ENCODE results near the gene C11orf91. TPM values are rescaled to one million over a fixed set of nuclear protein-coding genes. Genes with fewer than 3 reads are reported as not detected.
"Not testable (repeated sequence)": the region's sequence is repeated elsewhere in the genome, so short reads cannot be mapped to it uniquely, and the experiment has no call there.

The C11orf91 gene
- polyA plus RNA-seq, 3 donors: not detected

DNA sequence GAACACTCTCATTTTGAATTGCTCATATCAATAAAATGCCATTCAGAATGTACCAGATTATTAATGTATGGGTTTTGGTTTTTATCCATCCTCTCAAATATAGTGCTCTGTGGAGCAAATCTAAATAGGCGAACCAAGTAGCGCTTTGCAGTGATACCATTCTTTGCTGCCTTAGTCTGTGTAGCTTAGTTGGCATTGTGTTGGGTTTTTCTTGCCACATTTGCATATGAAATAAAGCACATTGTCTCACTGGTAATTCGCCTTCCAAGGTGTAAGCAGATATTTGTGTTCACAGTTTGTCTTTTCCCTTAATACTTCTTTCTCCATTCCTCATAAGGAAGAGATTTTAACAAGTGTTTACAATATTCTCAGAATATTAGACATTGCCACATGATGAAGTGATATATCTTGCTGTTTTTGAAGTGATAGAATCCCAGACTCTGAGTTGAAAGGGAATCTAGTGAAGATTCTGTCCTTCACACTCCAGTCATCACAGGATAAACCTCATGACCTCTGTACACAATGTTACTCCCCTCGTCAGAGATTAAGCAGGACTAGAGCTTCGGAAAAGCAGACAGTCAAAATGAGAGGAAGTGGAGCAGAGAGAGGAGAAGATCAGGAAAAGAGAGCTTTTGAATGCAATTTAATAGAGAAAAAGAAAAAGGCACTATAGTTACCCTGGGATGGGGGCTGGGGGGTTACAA, 16.5 kb downstream of the C11orf91 start:
- DNase-seq (ENCODE audit: extremely low read depth in 1 of 11, low read depth in 9 of 11, low spot score in 4 of 11): no peak

DNA sequence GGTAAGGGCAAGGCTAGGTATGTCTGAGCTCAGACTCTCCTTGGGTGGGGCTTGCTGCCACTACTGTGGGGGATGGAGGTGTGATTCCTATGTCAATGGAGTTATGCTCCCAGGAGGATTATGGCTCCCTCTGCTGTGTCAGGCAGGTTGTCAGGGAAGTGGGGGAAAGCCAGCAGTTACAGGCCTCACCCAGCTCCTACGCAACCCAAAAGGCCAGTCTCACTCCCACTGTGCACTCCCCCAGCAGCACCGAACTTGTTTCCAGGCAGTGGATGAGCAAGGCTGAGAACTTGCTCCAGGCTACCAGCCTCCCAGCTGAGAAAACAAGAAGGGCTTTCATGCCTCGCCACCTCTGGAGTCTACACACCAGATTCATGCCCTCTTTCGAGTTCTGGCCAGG, 18.2 kb downstream of the C11orf91 start:
- DNase-seq (ENCODE audit: extremely low read depth in 1 of 11, low read depth in 9 of 11, low spot score in 4 of 11): no peak

DNA sequence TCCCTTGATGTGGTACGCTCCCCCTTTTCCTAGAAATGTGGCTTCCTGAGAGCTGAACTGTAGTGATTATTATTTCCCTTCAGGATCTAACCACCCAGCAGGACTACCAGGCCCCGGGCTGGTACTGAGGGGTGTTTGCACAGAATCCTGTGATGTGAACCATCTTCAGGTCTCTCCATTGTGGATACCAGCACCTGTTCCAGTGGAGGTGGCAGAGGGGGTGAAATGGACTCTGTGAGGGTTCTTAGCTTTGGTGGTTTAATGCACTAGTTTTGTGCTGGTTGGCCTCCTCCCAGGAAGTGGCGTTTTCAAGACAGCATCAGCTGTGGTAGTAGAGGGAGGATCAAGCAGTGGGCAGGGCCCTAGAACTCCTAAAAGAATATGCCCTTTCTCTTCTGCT, 18.6 kb downstream of the C11orf91 start:
- no peak for DNase-seq (ENCODE audit: extremely low read depth in 1 of 11, low read depth in 9 of 11, low spot score in 4 of 11)

DNA sequence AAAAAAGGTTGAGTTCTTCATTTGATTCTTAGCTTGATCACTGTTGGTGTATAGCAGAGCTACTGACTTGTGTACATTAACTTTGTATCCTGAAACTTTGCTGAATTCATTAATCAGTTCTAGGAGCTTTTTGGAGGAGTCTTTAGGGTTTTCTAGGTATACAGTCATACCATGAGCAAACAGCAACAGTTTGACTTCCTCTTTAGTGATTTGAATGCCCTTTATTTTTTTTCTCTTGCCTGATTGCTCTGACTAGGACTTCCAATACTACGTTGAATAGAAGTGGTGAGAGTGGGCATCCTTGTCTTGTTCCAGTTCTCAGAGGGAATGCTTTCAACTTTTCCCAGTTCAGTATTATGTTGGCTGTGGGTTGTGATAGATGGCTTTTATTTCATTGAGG, 22.0 kb downstream of the C11orf91 start:
- not testable (repeated sequence) for DNase-seq (ENCODE audit: extremely low read depth in 1 of 11, low read depth in 9 of 11, low spot score in 4 of 11)

DNA sequence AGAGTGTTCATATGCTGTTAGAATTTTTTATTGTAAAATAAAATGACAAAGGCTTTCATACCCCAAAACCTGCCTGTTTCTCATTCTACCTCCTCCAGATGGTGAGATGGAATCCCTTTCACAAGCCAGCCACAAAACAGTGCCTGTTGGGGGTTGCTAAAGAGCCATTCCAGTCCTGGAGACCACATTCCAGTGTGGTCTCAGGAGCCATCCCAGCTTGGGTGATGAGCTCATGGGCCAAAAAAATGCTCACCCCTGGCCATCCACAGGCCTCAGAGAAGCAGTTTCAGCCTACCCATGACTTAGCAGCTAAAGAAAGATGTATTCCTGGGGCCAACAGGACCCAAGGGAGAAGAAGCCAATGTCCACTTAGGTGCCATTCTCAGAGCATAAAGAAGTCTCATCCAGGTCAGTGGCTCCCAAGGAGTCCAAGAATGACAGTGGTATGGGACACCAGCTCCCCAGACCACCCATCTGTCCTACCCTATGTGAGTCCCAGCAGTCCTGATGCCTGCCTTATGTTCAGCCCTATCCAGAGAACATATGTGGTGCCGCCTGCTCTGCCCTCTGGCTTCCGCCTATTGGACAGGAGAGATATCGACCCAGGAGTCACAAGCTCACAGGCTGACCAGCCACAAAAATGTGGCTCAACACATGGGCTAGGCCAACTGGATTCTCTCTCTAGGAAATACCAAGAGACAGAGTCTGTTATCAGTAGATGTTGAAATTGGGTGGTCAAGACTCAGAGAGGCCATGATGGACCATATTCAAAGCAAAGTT, 26.4 kb downstream of the C11orf91 start:
- no peak for DNase-seq (ENCODE audit: extremely low read depth in 1 of 11, low read depth in 9 of 11, low spot score in 4 of 11)

DNA sequence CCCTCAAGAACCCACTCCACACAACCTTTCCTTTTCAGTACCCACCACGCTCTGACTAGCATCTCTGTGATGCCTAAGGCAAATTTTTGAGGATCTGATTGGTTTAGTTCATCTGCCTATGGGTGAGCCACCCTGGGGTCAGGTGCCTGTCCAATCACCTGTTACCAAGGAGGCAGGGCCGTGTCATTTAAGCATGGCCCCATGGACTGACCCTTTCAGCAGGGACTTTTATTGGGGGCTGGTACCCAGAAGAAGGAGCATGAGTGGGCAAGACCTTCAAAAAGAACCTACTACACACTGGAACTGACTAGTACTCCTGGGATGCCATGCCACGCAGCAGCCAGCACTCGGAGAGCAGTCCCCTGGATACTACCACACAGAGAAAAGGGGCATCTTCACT, 28.4 kb downstream of the C11orf91 start:
- DNase-seq (ENCODE audit: extremely low read depth in 1 of 11, low read depth in 9 of 11, low spot score in 4 of 11): no peak

DNA sequence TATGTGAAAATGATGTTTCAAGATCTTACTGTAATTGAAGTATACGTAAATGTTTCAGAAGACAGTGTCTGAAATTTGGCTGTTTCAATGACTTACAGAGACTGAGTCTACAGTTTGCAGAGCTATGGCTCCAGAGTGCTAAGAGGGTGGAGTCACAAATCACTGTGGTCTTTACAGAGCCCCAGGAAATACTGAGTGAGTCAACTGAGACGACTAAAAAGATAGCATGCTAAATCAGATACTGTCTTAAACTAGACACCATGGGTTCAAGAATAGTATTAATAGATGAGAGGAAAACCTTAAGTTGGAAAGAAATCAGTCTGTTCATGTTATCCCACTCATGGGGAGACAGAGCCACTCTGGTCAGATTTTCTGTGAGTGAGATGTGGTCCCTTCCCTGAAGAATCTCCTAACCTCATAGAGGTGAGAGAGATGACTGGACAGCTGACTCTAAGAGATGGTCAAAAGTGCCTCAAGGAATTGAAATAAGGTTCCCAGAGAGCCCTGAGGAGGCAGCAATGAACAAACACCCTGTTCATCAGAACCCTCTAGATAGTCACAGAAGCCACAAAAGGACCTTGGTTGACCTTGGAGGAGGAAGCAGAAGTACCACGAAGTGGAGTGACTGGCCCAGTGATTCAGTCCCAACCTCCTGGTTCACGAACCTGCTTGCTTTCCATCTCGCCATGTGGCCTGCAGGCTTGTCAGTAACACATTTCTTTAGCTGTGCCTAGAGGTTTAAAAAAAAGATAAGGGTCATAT, 30.2 kb downstream of the C11orf91 start:
- no peak for DNase-seq (ENCODE audit: extremely low read depth in 1 of 11, low read depth in 9 of 11, low spot score in 4 of 11)

DNA sequence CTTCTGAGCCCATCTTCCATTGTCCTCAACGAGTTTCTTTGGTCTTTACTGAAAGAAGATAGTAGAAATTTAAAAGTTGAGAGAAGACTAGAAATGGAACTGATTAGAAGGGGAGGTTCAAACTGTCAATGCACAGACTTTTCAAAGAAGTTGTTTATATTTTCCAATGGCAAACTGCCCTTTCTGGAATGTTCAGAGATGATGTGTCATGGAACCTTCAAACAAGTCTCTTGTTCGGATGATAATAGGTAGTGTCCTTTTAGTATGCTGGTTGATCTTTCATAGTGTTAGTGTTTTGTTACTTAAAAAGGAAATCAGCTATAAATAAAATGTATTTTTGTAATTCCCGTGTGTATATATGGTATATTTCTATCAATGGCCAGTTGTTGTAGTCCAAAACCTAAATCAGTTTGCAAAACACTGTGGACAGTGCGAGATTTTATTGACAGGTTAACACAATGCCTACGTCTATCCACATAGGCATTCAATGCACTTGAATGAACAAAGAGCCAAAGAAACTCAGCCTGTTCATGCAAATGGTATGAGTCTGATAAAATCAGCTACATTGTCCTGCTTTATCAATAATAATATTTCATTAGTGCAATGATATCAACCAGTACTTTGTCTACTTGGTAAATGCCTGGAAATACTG, 30.9 kb downstream of the C11orf91 start:
- no peak for DNase-seq (ENCODE audit: extremely low read depth in 1 of 11, low read depth in 9 of 11, low spot score in 4 of 11)

DNA sequence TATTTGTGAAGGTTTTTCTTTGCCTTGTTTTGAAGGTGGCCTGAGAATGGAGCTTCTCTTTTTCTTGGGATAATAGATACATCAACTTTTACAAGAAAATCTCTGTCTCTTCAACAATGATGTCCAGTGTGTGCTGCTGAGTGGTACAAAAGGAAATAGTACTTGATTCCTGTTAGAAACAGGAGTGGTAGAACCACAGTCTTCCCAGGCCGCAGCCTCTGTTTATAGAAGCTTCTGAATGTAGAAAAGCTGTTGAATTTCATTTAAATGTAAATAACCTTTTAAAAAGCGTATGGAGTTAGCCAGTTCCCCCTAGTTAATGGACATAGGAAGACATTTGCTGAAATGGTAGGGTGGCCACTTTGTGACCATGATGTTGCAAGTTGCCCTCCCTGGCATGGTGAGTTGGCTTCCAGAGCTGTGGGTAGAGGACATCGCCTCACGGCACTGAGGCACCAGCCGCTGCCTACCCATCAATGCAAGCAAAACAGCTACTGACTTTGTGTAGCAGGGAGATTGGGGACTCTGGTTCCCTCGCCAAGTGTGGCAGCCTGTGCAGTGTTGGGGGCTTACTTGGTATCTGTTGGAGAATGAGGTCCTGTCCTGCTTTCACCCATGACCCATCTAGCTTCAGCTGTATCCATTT, 31.6 kb downstream of the C11orf91 start:
- DNase-seq (ENCODE audit: extremely low read depth in 1 of 11, low read depth in 9 of 11, low spot score in 4 of 11): no peak

DNA sequence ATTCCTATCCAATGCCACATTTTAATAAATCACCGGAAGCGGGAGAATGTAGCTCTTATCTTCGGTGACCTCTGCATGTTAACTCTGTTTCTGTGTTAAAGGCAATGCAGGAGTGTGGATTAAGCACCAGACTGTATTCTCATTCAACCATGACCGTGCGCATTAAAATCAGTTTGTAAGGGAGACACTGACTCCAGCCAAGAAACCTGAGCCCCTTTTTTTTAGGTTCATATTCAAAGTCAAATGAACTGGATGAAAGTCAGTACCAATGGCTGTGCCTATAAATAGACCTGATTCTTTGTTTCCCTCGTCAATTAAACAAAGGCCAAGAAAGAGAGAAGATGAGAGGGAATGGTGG, 32.2 kb downstream of the C11orf91 start:
- no peak for DNase-seq (ENCODE audit: extremely low read depth in 1 of 11, low read depth in 9 of 11, low spot score in 4 of 11)

DNA sequence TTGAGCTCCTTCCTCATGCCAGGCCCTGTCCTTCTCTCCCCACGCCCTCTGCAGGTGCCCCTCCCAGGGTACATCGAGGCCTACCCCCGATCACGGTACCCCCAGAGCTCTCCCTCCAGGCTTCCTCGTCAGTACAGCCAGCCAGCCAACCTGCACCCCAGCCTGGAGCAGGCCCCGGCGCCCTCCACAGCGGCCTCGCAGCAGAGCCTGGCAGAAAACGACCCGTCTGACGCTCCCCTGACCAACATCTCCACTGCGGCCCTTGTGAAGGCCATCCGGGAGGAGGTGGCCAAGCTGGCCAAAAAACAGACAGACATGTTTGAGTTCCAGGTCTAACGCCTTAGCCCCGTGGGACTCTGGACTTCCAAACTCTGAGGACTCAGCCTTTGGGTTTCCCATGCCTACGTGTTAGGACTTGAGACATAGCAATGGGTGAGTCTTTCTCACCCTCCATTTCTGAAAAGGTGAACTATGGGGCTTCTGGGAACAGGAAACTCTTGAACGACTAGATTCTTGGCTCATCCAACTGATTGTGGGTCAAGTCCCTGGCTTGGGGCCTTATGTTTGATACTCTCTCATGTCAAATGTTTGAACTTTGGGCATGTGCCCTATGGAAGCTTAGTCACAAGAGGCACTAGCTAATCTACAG, 32.7 kb downstream of the C11orf91 start:
- no peak for DNase-seq (ENCODE audit: extremely low read depth in 1 of 11, low read depth in 9 of 11, low spot score in 4 of 11)

DNA sequence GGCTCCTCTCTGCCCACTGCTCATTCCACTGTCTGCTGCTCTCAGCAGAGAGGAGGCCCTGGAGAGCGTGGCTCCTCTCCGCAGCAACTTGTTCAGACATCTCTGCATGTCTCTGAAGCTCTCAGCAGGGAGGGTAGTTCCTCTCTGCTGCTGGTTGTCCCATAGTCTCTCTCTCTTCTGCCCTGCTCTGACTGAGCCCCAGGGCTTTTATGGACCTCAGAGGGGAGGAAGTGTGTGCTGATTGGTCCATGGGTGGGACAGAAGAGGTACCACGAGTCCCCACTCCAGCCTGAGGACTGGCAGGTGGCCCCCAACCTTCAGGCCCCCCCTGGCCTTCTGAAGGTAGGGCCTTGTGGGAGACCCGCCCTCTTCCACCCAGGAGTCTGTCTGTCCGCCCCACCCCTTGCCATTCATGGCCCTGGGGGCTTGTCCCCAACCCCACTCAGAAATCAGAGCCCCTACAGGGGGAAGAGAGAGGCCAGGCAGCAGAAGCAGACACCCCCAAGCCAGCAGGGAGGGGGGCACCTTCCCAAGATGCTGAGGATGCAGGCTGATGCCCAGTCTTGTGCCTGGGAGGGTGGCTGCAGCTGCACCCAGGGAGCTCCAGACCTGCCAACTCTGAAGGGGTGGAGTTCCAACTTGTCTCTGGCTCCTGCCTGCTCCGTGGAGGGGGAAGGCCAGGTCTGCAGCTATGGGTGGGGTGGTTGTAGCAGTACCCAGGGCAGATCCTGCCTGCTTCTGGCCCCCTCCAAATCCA, 35.1 kb downstream of the C11orf91 start:
- no peak for DNase-seq (ENCODE audit: extremely low read depth in 1 of 11, low read depth in 9 of 11, low spot score in 4 of 11)

DNA sequence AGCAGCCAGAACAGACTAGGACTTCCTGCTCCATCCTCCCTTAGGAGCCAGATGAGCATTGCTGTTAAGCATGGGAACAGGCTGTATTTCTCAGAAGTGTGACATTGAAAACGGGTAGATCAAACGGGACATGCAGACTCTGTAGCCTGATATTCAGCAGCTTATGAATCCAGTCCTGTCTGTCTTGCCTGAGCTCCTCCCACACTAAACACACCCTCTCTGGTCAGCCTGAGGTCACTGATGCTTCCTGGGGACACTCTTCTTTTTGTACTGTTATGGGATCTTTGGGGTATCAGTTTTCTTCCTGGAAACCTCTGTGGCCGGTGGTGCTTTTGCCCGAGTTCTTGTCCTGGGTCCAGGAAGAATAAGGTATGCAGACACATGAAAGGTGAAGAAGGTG, 35.8 kb downstream of the C11orf91 start:
- no peak for DNase-seq (ENCODE audit: extremely low read depth in 1 of 11, low read depth in 9 of 11, low spot score in 4 of 11)

DNA sequence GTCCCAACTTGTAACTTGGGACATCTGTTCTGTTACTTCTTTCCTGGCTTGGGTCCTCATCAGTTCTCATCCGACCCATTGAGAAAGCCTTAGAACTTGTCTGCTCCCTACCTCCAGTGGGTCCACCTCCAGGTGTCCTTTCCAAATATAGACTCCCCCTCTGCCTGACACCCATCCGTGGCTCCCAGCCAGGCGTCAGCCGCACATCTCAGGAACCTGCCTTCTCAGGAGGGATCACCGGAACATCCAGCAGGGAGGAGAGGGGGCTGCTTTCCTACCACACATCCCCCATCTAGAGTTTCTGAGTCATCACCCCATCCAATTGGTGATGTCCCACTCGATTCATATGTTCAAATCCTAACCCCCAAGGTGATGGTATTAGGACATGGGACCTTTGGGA, 36.5 kb downstream of the C11orf91 start:
- no peak for DNase-seq (ENCODE audit: extremely low read depth in 1 of 11, low read depth in 9 of 11, low spot score in 4 of 11)

DNA sequence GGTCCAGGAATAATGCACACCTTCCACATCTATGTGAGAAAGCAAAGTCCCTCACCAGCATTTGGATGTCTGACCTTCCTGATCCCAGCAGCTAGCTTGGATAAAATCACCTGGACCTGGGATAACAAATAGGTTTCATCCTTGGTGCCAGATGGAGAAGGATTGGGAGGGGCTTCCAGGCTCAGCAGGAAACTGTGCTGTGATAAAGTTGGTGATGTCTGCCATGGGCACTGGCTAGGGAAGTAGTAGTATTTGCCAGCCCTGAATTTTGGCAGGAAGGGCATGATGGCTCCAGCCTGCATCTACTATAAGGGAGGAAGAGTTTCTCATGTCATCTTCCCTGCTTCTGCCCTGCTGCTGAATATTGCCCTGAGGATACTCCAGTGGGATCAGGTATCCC, 37.5 kb downstream of the C11orf91 start:
- DNase-seq (ENCODE audit: extremely low read depth in 1 of 11, low read depth in 9 of 11, low spot score in 4 of 11): no peak

DNA sequence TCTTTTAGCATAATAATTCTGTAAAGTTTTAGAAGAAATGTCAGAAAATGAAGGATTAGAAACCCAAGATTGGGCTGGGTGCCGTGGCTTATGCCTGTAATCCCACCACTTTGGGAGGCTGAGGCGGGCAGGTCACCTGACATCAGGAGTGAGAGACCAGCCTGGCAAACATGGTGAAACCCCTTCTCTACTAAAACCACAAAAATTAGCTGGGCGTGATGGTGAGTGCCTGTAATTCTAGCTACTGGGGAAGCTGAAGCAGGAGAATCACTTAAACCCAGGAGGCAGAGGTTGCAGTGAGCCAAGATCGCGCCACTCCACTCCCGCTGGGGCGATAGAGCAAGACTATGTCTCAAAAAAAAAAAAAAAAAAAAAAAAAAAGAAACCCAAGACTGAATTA, 39.1 kb downstream of the C11orf91 start:
- DNase-seq (ENCODE audit: extremely low read depth in 1 of 11, low read depth in 9 of 11, low spot score in 4 of 11): not testable (repeated sequence)

DNA sequence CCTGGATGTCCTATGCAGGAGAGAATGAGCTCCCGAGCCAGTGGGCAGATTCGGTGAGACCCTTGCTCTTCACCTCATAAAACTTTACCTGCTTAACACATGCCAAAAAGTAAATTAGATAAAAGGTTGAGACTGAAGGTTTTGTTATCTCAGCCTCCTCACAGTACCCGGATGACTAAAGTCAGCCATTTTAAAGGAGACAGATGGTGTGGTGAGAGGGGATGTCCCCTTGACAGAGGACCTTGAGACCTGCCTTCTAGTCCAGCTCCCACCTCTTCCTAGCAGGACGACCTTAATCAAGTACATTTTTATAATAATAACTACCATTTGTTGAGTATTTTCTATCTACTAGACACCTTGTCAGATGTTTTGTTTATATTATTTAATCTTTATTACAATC, 39.7 kb downstream of the C11orf91 start:
- no peak for DNase-seq (ENCODE audit: extremely low read depth in 1 of 11, low read depth in 9 of 11, low spot score in 4 of 11)

All from renal cortex interstitium (tissue), 11 donors.